ENCODE measurements around the gene NT5C3A. TPM values are rescaled to one million over a fixed set of nuclear protein-coding genes. Genes with fewer than 3 reads are reported as not detected.

The NT5C3A gene
- total RNA-seq, 1 experiment from 2014 or later = 57.7 TPM

DNA sequence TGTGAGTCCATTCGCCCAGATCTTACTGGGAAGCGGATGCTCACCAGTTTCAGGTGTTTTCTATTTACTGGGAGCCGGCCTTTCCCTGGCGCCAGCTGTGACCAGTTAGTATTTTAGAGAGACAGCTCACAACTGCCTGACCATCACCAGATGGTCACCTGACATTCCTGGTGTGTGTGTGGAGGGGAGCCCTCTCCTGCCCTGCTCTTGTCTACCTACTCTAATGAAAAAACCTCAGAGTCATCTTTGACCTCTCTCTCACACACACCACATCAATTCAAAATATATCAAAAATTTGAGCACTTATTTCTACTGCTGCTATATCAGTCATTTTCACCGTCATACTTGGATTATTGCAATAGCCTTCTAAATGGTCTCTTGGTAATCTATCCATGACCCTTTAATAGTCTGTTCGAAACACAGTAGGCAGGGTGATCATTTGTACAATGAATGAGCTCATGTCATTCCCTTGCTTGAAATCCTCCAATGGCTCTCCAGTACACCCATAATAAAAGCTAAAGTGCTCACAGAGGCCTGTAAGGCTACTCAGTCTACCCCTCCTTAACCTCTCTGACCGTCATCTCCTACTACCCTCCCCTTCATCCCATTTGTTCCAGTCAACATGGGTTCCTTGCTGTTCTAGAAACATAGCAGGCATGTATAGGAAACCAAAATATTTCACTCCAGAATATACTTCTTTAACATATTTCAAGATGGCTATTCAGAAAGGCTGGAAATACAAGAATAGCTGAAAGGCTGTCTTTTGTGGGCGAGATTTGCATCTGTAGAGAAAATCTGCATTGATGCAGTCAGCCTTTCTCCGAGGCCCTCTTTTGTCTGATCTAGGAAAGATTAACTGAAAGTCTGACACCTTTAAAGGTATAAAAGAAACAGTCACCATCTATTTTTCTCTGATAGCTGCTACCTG is 17.5 kb upstream of the NT5C3A start:
- no TSS peak for BruUV-seq (replicated peaks)
- intact Hi-C loops (cut with micrococcal nuclease; ENCODE audit: unreplicated experiment) = no loop called here
- ChIA-PET POLR2A (ENCODE audit: low non-redundant PET) (no interaction called here), CTCF (no interaction called here)
- H3K36me3 ChIP-seq (ENCODE audit: insufficient read depth, low read length, poor library complexity, severe bottlenecking) = no peaks in the 10 kb centered on the region
- no peak for DNase-seq (ENCODE audit: low spot score)
- peaks cover 20% of the 10 kb centered on the region for H3K27me3 ChIP-seq (replicated peaks; ENCODE audit: insufficient read depth, low read depth, low read length, poor library complexity)
- H3K4me1 ChIP-seq (ENCODE audit: insufficient read depth, low read length, poor library complexity, severe bottlenecking) = no peaks in the 10 kb centered on the region
- TF ChIP-seq, protein P1, sequence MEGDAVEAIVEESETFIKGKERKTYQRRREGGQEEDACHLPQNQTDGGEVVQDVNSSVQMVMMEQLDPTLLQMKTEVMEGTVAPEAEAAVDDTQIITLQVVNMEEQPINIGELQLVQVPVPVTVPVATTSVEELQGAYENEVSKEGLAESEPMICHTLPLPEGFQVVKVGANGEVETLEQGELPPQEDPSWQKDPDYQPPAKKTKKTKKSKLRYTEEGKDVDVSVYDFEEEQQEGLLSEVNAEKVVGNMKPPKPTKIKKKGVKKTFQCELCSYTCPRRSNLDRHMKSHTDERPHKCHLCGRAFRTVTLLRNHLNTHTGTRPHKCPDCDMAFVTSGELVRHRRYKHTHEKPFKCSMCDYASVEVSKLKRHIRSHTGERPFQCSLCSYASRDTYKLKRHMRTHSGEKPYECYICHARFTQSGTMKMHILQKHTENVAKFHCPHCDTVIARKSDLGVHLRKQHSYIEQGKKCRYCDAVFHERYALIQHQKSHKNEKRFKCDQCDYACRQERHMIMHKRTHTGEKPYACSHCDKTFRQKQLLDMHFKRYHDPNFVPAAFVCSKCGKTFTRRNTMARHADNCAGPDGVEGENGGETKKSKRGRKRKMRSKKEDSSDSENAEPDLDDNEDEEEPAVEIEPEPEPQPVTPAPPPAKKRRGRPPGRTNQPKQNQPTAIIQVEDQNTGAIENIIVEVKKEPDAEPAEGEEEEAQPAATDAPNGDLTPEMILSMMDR (conservative IDR thresholded peaks at IDR 0.05; ENCODE audit: low read depth, low read length) = no peak
- TF ChIP-seq EZH2 (IDR thresholded peaks at IDR 0.05; ENCODE audit: borderline replicate concordance, low read depth, low read length, poor library complexity, severe bottlenecking) = no peak
- no peak overlapping the region for H3K27ac ChIP-seq (ENCODE audit: low read depth, low read length, poor library complexity, severe bottlenecking)
- H3K9me3 ChIP-seq (ENCODE audit: low read depth, low read length, poor library complexity, severe bottlenecking) = no peaks in the 10 kb centered on the region
- H3K4me3 ChIP-seq (ENCODE audit: low read depth, low read length, poor library complexity, severe bottlenecking) = no peak overlapping the region

DNA sequence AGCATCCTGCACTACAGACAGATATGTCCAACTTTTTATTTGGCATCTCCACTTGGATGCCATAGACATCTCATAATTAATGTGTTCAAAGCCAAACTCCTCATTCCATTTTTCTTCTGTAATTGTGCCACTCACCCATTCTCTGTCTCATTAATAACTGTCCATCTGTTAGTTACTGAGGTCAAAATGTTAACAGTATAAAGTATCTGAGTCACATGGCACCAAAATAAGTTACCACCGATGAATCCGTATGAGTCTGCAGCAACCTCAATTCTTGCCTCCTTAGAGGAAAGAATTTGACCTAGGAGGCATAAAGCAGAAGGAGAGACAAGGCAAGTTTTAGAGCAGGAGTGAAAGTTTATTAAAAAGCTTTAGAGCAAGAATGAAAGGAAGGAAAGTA is 16.5 kb upstream of the NT5C3A start:
- Histone ChIP-seq H3K36me3 (ENCODE audit: insufficient read depth, low read length, poor library complexity, severe bottlenecking) (no peaks in the 10 kb centered on the region), H3K27ac (ENCODE audit: low read depth, low read length, poor library complexity, severe bottlenecking) (no peak overlapping the region), H3K9me3 (ENCODE audit: low read depth, low read length, poor library complexity, severe bottlenecking) (no peaks in the 10 kb centered on the region), H3K27me3 (replicated peaks; ENCODE audit: insufficient read depth, low read depth, low read length, poor library complexity) (peaks cover 20% of the 10 kb centered on the region), H3K4me3 (ENCODE audit: low read depth, low read length, poor library complexity, severe bottlenecking) (no peak overlapping the region), H3K4me1 (ENCODE audit: insufficient read depth, low read length, poor library complexity, severe bottlenecking) (no peaks in the 10 kb centered on the region)
- intact Hi-C loops (cut with micrococcal nuclease; ENCODE audit: unreplicated experiment) = no loop called here
- POLR2A ChIA-PET (ENCODE audit: low non-redundant PET) = no interaction called here
- TF ChIP-seq, protein P1 (conservative IDR thresholded peaks at IDR 0.05; ENCODE audit: low read depth, low read length) = no peak
- TF ChIP-seq EZH2 (IDR thresholded peaks at IDR 0.05; ENCODE audit: borderline replicate concordance, low read depth, low read length, poor library complexity, severe bottlenecking) = no peak
- no TSS peak for BruUV-seq (replicated peaks)
- no peak for DNase-seq (ENCODE audit: low spot score)
- CTCF ChIA-PET = no interaction called here

DNA sequence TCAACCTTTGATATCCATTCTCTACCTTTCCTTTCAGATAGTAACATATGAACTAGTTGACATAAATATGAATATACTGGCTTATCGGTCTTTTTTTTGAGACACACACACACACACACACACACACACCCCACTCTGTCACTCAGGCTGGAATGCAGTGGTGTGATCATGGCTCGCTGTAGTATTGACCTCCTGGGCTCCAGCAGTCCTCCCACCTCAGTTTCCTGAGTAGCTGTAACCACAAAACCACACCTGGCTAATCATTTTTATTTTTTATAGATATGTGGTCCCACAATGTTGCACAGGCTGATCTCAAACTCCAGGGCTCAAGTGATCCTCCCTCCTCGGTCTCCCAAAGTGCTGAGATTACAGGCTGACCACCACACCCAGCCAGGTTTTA is 14.2 kb upstream of the NT5C3A start:
- Histone ChIP-seq H3K4me3 (ENCODE audit: low read depth, low read length, poor library complexity, severe bottlenecking) (no peak overlapping the region), H3K27ac (ENCODE audit: low read depth, low read length, poor library complexity, severe bottlenecking) (no peak overlapping the region), H3K27me3 (replicated peaks; ENCODE audit: insufficient read depth, low read depth, low read length, poor library complexity) (peaks cover 20% of the 10 kb centered on the region), H3K9me3 (ENCODE audit: low read depth, low read length, poor library complexity, severe bottlenecking) (no peaks in the 10 kb centered on the region), H3K36me3 (ENCODE audit: insufficient read depth, low read length, poor library complexity, severe bottlenecking) (no peaks in the 10 kb centered on the region), H3K4me1 (ENCODE audit: insufficient read depth, low read length, poor library complexity, severe bottlenecking) (no peaks in the 10 kb centered on the region)
- TF ChIP-seq, protein P1 (conservative IDR thresholded peaks at IDR 0.05; ENCODE audit: low read depth, low read length) = no peak
- TF ChIP-seq EZH2 (IDR thresholded peaks at IDR 0.05; ENCODE audit: borderline replicate concordance, low read depth, low read length, poor library complexity, severe bottlenecking) = no peak
- no TSS peak for BruUV-seq (replicated peaks)
- intact Hi-C loops (cut with micrococcal nuclease; ENCODE audit: unreplicated experiment) = no loop called here
- DNase-seq (ENCODE audit: low spot score) = no peak
- ChIA-PET POLR2A (ENCODE audit: low non-redundant PET) (no interaction called here), CTCF (no interaction called here)

Measured in A673 (cell line).